GM23248 (cell line): Measurements from ENCODE around the gene ACSF3.

ENCODE experiments used
- EZH2 ChIP-seq: fragments of 200-600 bp; sonication (generic); IDR thresholded peaks from 2 replicates; pipeline ENCODE4 v1.6.1; 2018; ENCODE audit warnings: antibody characterized with exemption, mild to moderate bottlenecking; ENCODE audit not compliant: insufficient read depth, poor library complexity, severe bottlenecking
- EZH2phosphoT487 ChIP-seq: fragments of 200-600 bp; sonication (generic); IDR thresholded peaks from 2 replicates; pipeline ENCODE4 v1.6.1; 2018; ENCODE audit warnings: antibody characterized with exemption, moderate library complexity, mild to moderate bottlenecking, low read depth; ENCODE audit not compliant: insufficient read depth

GRCh38 chr16:89178453-89179147 lies 84.9 kb downstream of the ACSF3 start:
- no peak for TF ChIP-seq EZH2
- no peak for TF ChIP-seq EZH2phosphoT487
